ENCODE data around the gene NBL1.

Gene NBL1

GRCh38 chr1:19596714-19597495 is 47.2 kb upstream of the NBL1 start (continued):
- TF ChIP-seq ZBTB8A (tag by site-specific recombination; IDR thresholded peaks at IDR 0.05) (peak; percentile 44; the same call in 1 of the 2 replicates), ZNF677 (tag by site-specific recombination; IDR thresholded peaks at IDR 0.05) (no peak), ZNF777 (tag by site-specific recombination; IDR thresholded peaks at IDR 0.05; ENCODE audit: borderline replicate concordance) (no peak), ZNF560 (tag by site-specific recombination; IDR thresholded peaks at IDR 0.05; ENCODE audit: borderline replicate concordance) (no peak), KLF10 (tag by site-specific recombination; IDR thresholded peaks at IDR 0.05) (no peak; the same call in 1 of the 2 replicates), ZNF660 (tag by site-specific recombination; IDR thresholded peaks at IDR 0.05) (0 out of 2 replicates have a peak, but pooled peaks have one; percentile 50), ZNF639 (tag by site-specific recombination; IDR thresholded peaks at IDR 0.05) (no peak), PBX3 (CRISPR knock-in tag; IDR thresholded peaks at IDR 0.05) (peak; percentile 57; the same call in 1 of the 2 replicates), ZNF629 (tag by site-specific recombination; IDR thresholded peaks at IDR 0.05) (no peak), ZNF37A (tag by site-specific recombination; IDR thresholded peaks at IDR 0.05) (no peak), ZNF404 (tag by site-specific recombination; IDR thresholded peaks at IDR 0.05) (no peak), ZNF610 (tag by site-specific recombination; IDR thresholded peaks at IDR 0.05; ENCODE audit: borderline replicate concordance) (no peak), ZNF426 (tag by site-specific recombination; IDR thresholded peaks at IDR 0.05) (no peak), TCF7L2 (IDR thresholded peaks at IDR 0.05; ENCODE audit: borderline replicate concordance, low read depth, low read length) (no peak), ZFP69B (tag by site-specific recombination; IDR thresholded peaks at IDR 0.05) (0 out of 2 replicates have a peak, but pooled peaks have one; percentile 27), TSHZ1 (tag by site-specific recombination; IDR thresholded peaks at IDR 0.05; ENCODE audit: borderline replicate concordance) (no peak), ZNF785 (tag by site-specific recombination; IDR thresholded peaks at IDR 0.05) (no peak), YY2 (tag by site-specific recombination; IDR thresholded peaks at IDR 0.05) (no peak), ZNF132 (tag by site-specific recombination; IDR thresholded peaks at IDR 0.05; ENCODE audit: borderline replicate concordance) (no peak), IKZF3 (tag by site-specific recombination; IDR thresholded peaks at IDR 0.05) (no peak), ZNF391 (tag by site-specific recombination; IDR thresholded peaks at IDR 0.05; ENCODE audit: borderline replicate concordance, low read depth) (no peak), SP3 (tag by site-specific recombination; IDR thresholded peaks at IDR 0.05) (peak; percentile 70; the same call in 1 of the 2 replicates), SCRT2 (tag by site-specific recombination; IDR thresholded peaks at IDR 0.05) (no peak), ZNF394 (tag by site-specific recombination; IDR thresholded peaks at IDR 0.05; ENCODE audit: borderline replicate concordance) (peak; percentile 18; the same call in 1 of the 2 replicates)
- TF ChIP-seq, protein P1, sequence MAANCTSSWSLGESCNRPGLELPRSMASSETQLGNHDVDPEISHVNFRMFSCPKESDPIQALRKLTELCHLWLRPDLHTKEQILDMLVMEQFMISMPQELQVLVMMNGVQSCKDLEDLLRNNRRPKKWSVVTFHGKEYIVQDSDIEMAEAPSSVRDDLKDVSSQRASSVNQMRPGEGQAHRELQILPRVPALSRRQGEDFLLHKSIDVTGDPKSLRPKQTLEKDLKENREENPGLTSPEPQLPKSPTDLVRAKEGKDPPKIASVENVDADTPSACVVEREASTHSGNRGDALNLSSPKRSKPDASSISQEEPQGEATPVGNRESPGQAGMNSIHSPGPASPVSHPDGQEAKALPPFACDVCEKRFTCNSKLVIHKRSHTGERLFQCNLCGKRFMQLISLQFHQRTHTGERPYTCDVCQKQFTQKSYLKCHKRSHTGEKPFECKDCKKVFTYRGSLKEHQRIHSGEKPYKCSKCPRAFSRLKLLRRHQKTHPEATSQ (tag by site-specific recombination; IDR thresholded peaks at IDR 0.05): peak; percentile 69
- TF ChIP-seq, protein P2, sequence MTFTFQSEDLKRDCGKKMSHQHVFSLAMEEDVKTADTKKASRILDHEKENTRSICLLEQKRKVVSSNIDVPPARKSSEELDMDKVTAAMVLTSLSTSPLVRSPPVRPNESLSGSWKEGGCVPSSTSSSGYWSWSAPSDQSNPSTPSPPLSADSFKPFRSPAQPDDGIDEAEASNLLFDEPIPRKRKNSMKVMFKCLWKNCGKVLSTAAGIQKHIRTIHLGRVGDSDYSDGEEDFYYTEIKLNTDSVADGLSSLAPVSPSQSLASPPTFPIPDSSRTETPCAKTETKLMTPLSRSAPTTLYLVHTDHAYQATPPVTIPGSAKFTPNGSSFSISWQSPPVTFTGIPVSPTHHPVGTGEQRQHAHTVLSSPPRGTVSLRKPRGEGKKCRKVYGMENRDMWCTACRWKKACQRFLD (tag by site-specific recombination; IDR thresholded peaks at IDR 0.05): no peak; the same call in 1 of the 2 replicates
- TF ChIP-seq, protein P3, sequence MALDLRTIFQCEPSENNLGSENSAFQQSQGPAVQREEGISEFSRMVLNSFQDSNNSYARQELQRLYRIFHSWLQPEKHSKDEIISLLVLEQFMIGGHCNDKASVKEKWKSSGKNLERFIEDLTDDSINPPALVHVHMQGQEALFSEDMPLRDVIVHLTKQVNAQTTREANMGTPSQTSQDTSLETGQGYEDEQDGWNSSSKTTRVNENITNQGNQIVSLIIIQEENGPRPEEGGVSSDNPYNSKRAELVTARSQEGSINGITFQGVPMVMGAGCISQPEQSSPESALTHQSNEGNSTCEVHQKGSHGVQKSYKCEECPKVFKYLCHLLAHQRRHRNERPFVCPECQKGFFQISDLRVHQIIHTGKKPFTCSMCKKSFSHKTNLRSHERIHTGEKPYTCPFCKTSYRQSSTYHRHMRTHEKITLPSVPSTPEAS (tag by site-specific recombination; IDR thresholded peaks at IDR 0.05): no peak
- TF ChIP-seq, protein P4, sequence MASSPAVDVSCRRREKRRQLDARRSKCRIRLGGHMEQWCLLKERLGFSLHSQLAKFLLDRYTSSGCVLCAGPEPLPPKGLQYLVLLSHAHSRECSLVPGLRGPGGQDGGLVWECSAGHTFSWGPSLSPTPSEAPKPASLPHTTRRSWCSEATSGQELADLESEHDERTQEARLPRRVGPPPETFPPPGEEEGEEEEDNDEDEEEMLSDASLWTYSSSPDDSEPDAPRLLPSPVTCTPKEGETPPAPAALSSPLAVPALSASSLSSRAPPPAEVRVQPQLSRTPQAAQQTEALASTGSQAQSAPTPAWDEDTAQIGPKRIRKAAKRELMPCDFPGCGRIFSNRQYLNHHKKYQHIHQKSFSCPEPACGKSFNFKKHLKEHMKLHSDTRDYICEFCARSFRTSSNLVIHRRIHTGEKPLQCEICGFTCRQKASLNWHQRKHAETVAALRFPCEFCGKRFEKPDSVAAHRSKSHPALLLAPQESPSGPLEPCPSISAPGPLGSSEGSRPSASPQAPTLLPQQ (tag by site-specific recombination; IDR thresholded peaks at IDR 0.05): peak; percentile 64

All from HEK293 (cell line).